HUES48 (cell line): Measurements from ENCODE around the gene PHACTR4.
"Not testable (repeated sequence)": the region's sequence is repeated elsewhere in the genome, so short reads cannot be mapped to it uniquely, and the experiment has no call there.

ENCODE experiments used
- H3K27ac ChIP-seq: one replicate; pipeline ENCODE4 v1.7.0; 2013; ENCODE audit warnings: low read depth, low read length, inconsistent platforms
- H3K27me3 ChIP-seq: 2 replicates; pipeline ENCODE4 v1.6.1; 2013; ENCODE audit warnings: mild to moderate bottlenecking, low read length; ENCODE audit not compliant: control insufficient read depth, insufficient read depth
- H3K36me3 ChIP-seq: 2 replicates; pipeline ENCODE4 v1.6.1; 2013; ENCODE audit warnings: low read length; ENCODE audit not compliant: control insufficient read depth, insufficient read depth
- H3K4me1 ChIP-seq: 2 replicates; pipeline ENCODE4 v1.6.1; 2013; ENCODE audit warnings: mild to moderate bottlenecking, low read length; ENCODE audit not compliant: control insufficient read depth, insufficient read depth
- H3K4me3 ChIP-seq: 2 replicates; pipeline ENCODE4 v1.5.1; 2013; ENCODE audit warnings: mild to moderate bottlenecking, low read depth, low read length
- H3K9ac ChIP-seq: 2 replicates; pipeline ENCODE4 v1.6.1; 2013; ENCODE audit warnings: mild to moderate bottlenecking, low read depth, low read length, moderate library complexity
- H3K9me3 ChIP-seq: 2 replicates; pipeline ENCODE4 v1.6.1; 2013; ENCODE audit warnings: low read length; ENCODE audit not compliant: control insufficient read depth, insufficient read depth

PHACTR4 gene

DNA sequence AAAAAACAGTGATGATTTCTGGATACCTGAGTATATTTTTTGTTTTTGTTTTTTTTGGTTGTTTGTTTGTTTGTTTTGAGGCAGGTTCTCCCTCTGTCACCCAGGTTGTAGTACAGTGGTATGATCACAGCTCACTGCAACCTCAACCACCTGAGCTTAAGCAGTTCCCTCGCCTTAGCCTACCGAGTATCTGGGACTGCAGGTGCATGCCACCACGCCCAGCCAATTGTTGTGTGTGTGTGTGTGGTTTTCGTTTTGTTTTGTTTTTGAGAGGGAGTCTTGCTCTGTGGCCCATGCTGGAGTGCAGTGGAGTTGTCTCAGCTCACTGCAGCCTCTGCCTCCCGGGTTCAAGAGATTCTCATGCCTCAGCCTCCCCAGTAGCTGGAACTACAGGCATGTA lies 81.0 kb downstream of the PHACTR4 start:
- peaks cover 3% of the 10 kb centered on the region; the same call in 1 of the 2 replicates for H3K4me1 ChIP-seq
- H3K9me3 ChIP-seq: no peaks in the 10 kb centered on the region
- no peak overlapping the region for H3K9ac ChIP-seq
- H3K4me3 ChIP-seq: no peak overlapping the region
- H3K36me3 ChIP-seq: 0 out of 2 replicates have a peak, but pooled peaks cover 3% of the 10 kb centered on the region
- H3K27me3 ChIP-seq: no peaks in the 10 kb centered on the region
- no peak overlapping the region for H3K27ac ChIP-seq

- Histone ChIP-seq H3K4me1 (peaks cover 5% of the 10 kb centered on the region; the same call in 1 of the 2 replicates), H3K36me3 (0 out of 2 replicates have a peak, but pooled peaks cover 3% of the 10 kb centered on the region), H3K27me3 (no peaks in the 10 kb centered on the region), H3K9me3 (no peaks in the 10 kb centered on the region), H3K27ac (no peak overlapping the region), H3K9ac (no peak overlapping the region), H3K4me3 (no peak overlapping the region)
Observed at GRCh38 chr1:28451011-28451410, 81.5 kb downstream of the PHACTR4 start.

GRCh38 chr1:28456078-28456477 lies 86.5 kb downstream of the PHACTR4 start:
- Histone ChIP-seq H3K4me3 (no peak overlapping the region), H3K36me3 (peaks cover 23% of the 10 kb centered on the region), H3K4me1 (peaks cover 5% of the 10 kb centered on the region; the same call in 1 of the 2 replicates), H3K27me3 (no peaks in the 10 kb centered on the region), H3K9me3 (no peaks in the 10 kb centered on the region), H3K27ac (no peak overlapping the region), H3K9ac (no peak overlapping the region)

GRCh38 chr1:28457678-28458077 lies 88.1 kb downstream of the PHACTR4 start:
- H3K36me3 ChIP-seq: peaks cover 29% of the 10 kb centered on the region

DNA sequence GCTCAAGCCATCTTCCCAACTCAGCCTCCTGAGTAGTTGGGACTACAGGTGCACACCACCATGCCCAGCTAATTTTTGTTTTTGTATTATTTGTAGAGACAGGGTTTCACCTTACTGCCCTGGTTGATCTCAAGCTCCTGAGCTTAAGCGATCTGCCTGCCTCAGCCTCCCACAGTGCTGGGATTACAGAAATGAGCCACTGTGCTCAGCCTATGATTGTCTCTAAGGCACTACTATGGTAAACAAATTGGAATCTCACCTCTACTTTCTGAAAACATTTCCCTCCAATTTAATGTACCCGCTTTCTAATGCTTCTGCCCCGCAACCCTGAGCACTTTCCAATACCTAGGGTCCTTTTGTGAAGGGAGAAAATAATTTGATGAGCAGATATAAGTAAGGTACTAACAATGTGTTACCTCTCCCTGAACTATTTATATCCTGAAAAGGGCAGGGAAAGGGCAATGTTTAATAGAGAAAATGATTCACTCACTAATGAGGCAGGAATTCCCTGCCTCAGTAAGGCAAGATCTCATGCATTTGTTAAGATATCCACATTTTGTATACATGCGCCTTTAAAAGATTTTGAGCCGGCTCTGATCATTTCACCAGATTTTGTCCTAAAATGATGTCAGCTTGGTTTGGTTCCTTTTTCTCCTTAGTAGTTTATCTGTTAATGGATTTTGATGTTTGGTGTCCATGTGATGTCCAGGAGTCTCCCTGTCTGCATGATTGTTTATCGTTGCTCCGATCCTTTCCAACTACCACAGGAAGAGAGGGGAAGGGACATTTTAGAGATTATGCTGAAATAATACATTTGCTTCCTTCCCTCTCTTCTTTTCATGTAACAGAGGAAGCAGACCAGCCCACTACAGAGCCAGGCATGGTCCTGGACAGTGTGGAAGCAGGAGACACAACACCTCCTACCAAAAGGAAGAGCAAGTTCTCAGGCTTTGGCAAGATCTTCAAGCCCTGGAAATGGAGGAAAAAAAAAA lies 89.0 kb downstream of the PHACTR4 start:
- H3K36me3 ChIP-seq: peaks cover 38% of the 10 kb centered on the region
- no peak overlapping the region for H3K27ac ChIP-seq
- H3K27me3 ChIP-seq: no peaks in the 10 kb centered on the region

More at GRCh38 chr1:28457678-28458077, 88.1 kb downstream of the PHACTR4 start:
- no peak overlapping the region for H3K4me3 ChIP-seq
- no peaks in the 10 kb centered on the region for H3K27me3 ChIP-seq
- peaks cover 5% of the 10 kb centered on the region; the same call in 1 of the 2 replicates for H3K4me1 ChIP-seq
- no peaks in the 10 kb centered on the region for H3K9me3 ChIP-seq
- H3K9ac ChIP-seq: no peak overlapping the region
- H3K27ac ChIP-seq: no peak overlapping the region

GRCh38 chr1:28466226-28466778 lies 96.8 kb downstream of the PHACTR4 start:
- peaks cover 61% of the 10 kb centered on the region for H3K36me3 ChIP-seq
- H3K27ac ChIP-seq: no peak overlapping the region
- no peaks in the 10 kb centered on the region for H3K27me3 ChIP-seq
- H3K9ac ChIP-seq: no peak overlapping the region
- no peaks in the 10 kb centered on the region for H3K4me1 ChIP-seq
- H3K9me3 ChIP-seq: no peaks in the 10 kb centered on the region
- H3K4me3 ChIP-seq: no peak overlapping the region

More for the DNA sequence above, 89.0 kb downstream of the PHACTR4 start:
- Histone ChIP-seq H3K4me1 (peaks cover 5% of the 10 kb centered on the region; the same call in 1 of the 2 replicates), H3K4me3 (no peak overlapping the region), H3K9ac (no peak overlapping the region), H3K9me3 (no peaks in the 10 kb centered on the region)

- no peak overlapping the region for H3K9ac ChIP-seq
- no peaks in the 10 kb centered on the region for H3K27me3 ChIP-seq
- peaks cover 60% of the 10 kb centered on the region for H3K36me3 ChIP-seq
- no peaks in the 10 kb centered on the region for H3K9me3 ChIP-seq
- no peak overlapping the region for H3K27ac ChIP-seq
- no peak overlapping the region for H3K4me3 ChIP-seq
- H3K4me1 ChIP-seq: no peaks in the 10 kb centered on the region
Observed at GRCh38 chr1:28470146-28470545, 100.6 kb downstream of the PHACTR4 start.

DNA sequence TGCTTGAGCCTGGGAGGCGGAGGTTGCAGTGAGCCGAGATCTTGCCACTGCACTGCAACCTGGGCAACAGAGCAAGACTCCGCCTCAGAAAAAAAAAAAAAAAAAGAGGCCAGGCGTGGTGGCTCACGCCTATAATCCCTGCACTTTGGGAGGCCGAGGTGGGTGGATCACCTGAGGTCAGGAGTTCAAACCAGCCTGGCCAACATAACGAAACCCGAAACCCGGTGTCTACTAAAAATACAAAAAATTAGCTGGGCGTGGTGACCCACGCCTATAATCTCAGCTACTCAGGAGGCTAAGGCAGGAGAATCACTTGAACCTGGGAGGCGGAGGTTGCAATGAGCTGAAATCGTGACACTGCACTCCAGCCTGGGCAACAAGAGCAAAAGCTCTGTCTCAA lies 110.0 kb downstream of the PHACTR4 start:
- peaks cover 84% of the 10 kb centered on the region for H3K36me3 ChIP-seq
- H3K27me3 ChIP-seq, H3K9ac ChIP-seq, H3K27ac ChIP-seq, H3K4me1 ChIP-seq, H3K9me3 ChIP-seq, H3K4me3 ChIP-seq: not testable (repeated sequence)

DNA sequence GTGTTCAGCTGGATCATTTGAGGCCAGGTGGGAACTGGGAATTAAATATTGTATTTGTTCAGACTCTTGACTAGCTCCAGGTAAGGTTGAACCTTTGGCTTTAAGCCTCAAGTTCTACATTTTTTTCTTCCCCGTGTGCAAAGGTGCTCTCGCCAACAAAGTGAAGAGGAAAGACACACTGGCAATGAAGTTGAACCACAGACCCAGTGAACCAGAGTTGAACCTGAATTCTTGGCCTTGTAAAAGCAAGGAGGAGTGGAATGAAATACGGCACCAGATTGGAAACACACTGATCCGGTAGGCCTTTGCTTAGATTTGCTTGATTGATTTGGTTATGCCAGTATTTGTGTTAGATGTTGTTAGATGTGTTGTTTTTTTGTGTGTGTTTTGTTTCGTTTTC lies 110.8 kb downstream of the PHACTR4 start:
- Histone ChIP-seq H3K4me1 (no peaks in the 10 kb centered on the region), H3K4me3 (no peak overlapping the region), H3K27me3 (no peaks in the 10 kb centered on the region), H3K9me3 (no peaks in the 10 kb centered on the region), H3K27ac (no peak overlapping the region), H3K9ac (no peak overlapping the region), H3K36me3 (peaks cover 81% of the 10 kb centered on the region)

- no peak overlapping the region for H3K4me3 ChIP-seq
- H3K36me3 ChIP-seq: peaks cover 74% of the 10 kb centered on the region
- no peak overlapping the region for H3K9ac ChIP-seq
- H3K27ac ChIP-seq: no peak overlapping the region
- no peaks in the 10 kb centered on the region for H3K4me1 ChIP-seq
- H3K9me3 ChIP-seq: no peaks in the 10 kb centered on the region
- no peaks in the 10 kb centered on the region for H3K27me3 ChIP-seq
Observed at GRCh38 chr1:28482138-28482537, 112.6 kb downstream of the PHACTR4 start.

DNA sequence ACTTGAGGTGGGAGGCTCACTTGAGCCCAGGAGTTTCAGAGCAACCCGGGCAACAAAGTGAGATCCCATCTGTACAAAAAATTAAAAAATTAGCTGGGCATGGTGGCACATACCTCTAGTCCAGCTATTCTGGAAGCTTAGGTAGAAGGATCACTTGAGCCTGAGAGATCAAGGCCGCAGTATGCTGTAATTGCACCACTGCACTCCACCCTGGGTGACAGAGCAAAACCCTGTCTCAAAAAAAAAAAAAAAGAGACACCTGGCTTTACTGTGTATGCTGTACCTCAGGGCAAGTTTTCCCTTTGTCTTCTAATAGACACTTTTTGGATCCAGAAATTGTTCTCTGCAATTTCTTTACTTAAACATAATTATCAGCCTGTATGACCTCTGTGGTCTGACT lies 113.2 kb downstream of the PHACTR4 start:
- no peak overlapping the region for H3K9ac ChIP-seq
- H3K27ac ChIP-seq: no peak overlapping the region
- no peak overlapping the region for H3K4me3 ChIP-seq
- no peaks in the 10 kb centered on the region for H3K4me1 ChIP-seq
- peaks cover 73% of the 10 kb centered on the region for H3K36me3 ChIP-seq
- no peaks in the 10 kb centered on the region for H3K9me3 ChIP-seq
- H3K27me3 ChIP-seq: no peaks in the 10 kb centered on the region
